Esophagus squamous epithelium (tissue), 4 donors: ENCODE measurements around the gene LDLRAP1.

Source experiments
- CTCF ChIP-seq, 6 experiments: fragments of 450-650 bp in 4 of 6; fragments of 200-600 bp in 2 of 6; sonication (generic) in 2 of 6; IDR thresholded peaks; one replicate each; pipeline ENCODE4 v1.5.1; 2016 to 2019; ENCODE audit warnings: antibody characterized with exemption in 6 of 6, mild to moderate bottlenecking in 4 of 6, moderate library complexity in 4 of 6
- POLR2A ChIP-seq, 4 donors: fragments of 450-650 bp; IDR thresholded peaks; one replicate each; pipeline ENCODE4 v1.6.1; 2017; ENCODE audit warnings: antibody characterized with exemption in 4 of 4, mild to moderate bottlenecking in 4 of 4, moderate library complexity in 3 of 4

GRCh38 chr1:25501235-25502058, 42.0 kb upstream of the LDLRAP1 start:
- TF ChIP-seq CTCF (IDR thresholded peaks at IDR 0.05) (no peak), POLR2A (IDR thresholded peaks at IDR 0.05) (no peak)
